ENCODE data around the gene RNF121. TPM values are rescaled to one million over a fixed set of nuclear protein-coding genes. Genes with fewer than 3 reads are reported as not detected.

Gene RNF121
- total and polyA plus RNA-seq, 2 of the 8 experiments (the other 6 are each of a cell fraction or from before 2014, with no cell fraction given) = 39.7 to 51.6 TPM

DNA sequence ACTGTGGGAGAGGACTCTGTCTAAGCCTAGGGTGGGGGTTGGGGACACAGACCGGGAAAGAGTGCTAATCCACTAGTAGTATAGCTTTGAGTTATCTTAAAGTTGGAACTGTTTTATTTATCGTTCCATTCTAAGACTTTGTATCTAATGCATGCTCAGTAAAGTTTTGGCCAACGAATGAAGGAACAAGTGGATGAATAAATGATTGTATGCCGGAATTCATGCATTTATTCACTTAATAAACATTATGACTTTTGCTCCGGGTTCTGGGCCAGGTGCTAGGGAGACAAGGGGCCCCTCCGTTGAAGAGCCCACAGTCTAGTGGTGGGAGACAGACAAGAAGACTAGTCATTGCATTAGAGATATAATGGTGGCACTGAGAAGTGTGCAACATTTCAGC lies 645 bp downstream of the RNF121 start (continued):
- no peak for TF ChIP-seq CTCF (IDR thresholded peaks at IDR 0.05; ENCODE audit: control extremely low read depth in 1 of 3, insufficient read depth in 1 of 3, low read depth in 1 of 3, low read length in 3 of 3)

All from H1 (cell line).